HL-60/S4 (cell line): ENCODE measurements around the gene TMTC1.

Experiments used
- in situ Hi-C: fragments of 300-500 bp; cut with MboI; formaldehyde crosslinking; loops from 2 replicates; pipeline ENCODE4 v1.14.3; 2022; ENCODE audit warnings: low sequenced_read_pairs

Gene TMTC1

DNA sequence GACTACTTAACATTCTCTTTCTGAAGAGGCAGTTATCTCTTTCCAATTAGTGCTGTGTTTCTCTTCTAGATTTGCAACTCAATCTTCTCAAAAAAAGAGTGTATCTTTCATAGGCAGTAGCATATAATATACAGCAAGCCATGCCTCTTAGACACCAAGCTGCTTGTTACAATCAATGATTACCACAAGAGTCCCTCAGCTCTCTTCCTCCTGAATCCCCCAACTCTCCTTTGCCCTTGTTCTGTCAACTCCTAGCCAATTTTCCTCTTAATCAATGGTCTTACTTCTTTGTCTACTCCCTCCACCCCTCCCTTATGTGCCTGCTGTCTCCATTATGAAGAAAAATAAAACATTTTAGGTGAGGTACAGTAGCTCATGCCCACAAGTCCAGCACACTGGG, 2.6 kb downstream of the TMTC1 start:
- in situ Hi-C loops, result no loop called here

DNA sequence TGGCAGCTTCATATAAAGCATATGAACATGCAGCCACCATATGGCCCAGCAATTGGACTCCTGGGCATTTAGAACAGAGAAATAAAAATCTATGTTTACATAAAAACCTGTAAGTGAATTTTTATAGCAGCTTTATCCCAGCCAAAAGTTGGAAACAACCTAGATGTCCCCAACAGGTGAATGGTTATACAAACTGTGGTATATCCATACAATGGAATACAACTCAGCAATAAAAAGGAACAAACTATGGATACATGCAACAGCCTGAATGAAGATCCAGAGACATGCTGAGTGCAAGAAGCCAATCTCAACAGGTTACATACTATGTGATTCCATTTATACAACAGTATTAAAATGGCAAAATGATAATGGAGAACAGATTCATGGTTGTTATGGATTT, 3.7 kb downstream of the TMTC1 start:
- in situ Hi-C loops, result no loop called here

DNA sequence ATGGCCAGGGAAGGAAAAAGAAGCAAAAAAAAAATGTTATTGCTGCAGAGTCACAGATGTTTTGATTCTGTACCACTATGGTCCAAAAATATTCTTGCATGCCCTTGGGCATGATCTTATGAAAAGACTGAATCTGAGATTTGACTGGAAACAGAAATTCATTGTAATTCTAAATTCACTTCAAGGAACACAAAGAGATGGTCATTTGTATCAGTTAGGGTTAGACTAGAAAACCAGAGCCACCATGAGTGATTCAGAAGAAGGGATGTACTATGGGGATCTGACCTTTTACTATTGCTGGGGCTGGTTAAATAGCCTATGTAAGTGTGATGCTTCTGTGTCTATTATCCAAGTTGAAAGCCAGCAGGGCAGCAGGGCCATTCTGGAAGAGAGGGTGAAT, 5.2 kb downstream of the TMTC1 start:
- in situ Hi-C loops, result no loop called here

DNA sequence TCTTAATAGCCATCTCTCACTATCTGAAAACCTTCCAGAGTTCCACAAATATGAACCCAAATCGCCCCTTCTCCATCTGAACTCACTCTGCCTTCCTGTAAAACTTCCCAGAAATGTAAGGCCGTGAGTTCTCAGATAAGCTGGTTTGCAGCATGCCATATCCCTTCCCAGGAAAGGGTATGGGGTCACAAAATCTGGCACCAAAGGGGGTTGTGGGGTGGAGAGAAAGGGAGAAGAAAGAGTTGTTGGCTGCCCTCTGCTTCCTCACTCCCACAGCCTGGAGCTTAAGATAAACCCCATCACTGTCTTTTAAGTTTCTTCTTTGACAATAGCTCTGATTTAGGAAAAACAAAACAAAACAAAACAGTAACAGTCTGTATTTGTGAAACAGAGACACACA, 10.7 kb downstream of the TMTC1 start:
- in situ Hi-C loops, result no loop called here

DNA sequence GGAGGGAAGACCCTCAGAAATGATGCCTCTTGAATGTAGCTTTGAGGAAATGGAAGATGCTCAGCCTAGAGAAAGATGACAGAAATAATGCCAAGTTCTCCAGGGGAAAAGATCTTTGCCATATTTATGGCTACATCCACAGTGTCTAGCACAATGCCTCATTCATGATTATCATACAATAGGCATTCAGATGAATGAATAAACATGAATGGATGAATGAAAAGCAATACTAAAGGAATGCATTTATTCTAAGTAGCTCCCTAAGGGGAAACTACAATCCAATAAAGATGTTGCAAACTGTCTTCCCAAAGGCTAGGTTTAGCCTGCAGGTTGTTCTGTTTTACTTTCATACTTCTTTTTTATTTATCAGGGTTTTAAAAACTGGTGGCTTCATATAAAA, 12.0 kb downstream of the TMTC1 start:
- in situ Hi-C loops, result no loop called here

DNA sequence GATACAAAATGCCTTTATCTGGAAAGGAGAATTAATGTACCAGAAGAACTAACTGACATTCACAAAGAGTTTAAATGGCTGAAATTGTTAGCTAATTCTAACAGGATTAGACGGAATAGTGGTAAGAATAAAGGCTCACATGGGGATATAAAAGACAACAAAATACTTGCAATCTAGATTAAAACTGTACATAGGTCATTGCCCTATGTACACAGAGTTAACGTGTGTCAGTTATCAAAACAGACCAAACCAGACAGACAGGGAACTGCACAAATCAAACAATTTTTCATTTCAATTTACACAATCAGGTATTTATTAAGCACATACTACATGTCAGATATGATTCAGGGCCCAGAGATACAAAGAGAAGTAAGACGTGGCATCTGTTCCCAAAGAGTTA, 12.6 kb downstream of the TMTC1 start:
- in situ Hi-C loops, result no loop called here

DNA sequence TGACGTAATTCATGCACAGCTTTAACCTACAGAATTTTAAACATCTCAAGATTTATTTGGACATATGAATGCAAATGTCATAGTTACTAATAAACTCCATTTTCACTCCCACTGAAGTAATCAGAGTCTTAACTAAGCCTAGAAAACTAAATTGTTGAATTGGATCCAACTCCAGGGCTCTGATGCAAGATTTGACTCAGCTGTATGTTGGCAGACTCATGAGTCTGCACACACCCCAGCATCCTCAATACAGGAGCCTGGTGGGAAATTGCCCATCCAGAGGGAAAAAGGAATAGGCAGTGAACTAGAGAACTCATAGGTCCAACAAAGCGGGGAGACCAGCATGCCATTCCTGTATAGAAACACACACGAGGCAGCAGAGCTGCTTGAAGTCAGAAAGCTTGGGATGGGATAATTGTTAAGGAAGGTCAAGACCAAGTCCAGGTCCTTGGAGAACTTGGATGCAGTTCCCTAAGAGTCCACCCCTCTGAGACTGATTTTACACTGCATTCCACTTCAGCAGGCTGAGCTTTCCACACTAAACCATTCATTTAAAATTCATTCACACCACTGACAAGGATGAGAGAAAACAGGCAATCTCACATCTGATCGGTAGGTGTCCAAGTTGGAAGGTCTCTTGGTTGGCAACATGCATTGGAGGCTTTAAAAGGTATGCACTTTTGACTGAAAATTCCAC, 14.4 kb downstream of the TMTC1 start:
- in situ Hi-C loops, result no loop called here

DNA sequence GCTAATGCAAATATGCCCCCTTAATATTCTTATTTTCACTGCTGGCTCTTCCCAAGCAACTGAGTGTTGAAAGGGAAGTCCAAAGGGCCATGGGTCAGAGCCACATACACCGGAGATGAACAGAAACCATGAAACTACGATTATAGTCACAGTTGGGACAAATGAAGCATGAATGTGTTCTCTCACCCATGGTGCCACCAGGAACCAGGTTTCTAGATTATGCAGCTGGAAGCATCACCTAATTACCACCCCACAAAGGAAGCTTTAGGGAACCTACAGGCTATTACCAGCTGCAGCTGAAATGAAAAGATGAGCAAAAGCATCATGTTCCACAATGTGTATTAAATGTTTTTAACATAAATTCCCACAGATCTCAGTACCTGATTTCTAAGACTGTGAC, 15.4 kb downstream of the TMTC1 start:
- in situ Hi-C loops, result no loop called here

DNA sequence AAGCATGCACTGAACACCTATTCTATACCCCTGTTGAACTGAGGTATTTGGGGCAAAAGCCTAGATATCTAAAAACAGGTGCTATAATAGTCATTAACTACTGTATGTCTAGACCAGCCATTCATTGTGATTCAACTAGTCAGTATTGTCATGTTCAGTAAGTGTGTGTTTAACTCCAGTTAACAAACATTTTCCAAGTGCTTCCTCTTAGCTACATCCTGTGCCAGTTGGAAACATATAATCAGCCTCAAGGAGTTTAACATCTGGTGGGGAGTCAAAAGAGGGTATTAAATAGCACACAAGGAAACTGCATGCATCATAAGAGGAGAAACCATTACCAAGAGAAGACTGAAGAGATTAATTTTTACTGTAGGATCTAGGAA, 20.4 kb downstream of the TMTC1 start:
- in situ Hi-C loops, result no loop called here

DNA sequence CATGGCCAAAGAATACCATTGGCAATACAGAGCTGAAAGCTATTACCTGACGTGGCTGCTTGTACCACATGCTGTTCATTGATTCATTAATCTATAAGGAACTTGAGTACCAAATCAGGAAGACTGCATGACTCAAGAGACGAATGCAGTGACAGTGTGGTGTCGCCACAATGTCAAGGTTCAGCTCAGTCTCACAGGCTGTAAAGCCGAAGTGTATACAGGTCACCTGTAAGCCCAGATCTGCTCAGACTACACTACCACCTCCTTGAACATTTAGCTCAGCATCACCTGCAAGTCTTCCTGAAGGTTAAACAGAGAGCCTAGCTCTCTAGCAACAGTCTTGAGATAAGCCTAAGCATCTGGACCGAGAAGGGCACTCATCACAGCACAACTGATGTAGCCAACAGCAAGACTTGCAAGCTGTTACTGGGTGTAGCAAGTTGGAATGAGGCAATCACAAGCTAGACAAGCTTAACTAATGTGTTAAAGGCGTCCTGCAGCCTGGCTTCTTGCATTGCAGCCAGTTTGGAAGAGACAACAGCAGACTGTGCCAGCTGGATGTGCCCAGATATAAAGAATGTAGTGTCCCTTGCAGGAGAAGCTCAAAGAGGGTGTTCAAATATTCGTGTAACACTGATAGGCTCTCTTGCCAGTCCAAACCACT, 21.0 kb downstream of the TMTC1 start:
- in situ Hi-C loops, result no loop called here

DNA sequence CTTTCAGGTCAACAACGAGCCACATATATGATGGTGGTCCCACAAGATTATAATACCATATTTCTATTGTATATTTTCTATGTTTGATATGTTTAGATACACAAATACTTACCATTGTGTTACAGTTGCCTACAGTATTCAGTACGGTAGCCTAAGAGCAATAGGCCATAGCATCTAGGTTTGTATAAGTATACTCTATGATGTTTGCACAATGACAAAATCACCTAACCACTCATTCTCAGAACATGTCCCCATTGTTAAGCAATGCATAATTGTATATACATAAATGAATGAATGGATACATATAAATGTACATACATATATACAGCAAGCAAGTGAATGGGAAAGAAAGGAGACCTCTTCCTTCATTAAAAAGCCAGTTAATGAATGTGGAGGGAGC, 23.8 kb downstream of the TMTC1 start:
- in situ Hi-C loops, result no loop called here

DNA sequence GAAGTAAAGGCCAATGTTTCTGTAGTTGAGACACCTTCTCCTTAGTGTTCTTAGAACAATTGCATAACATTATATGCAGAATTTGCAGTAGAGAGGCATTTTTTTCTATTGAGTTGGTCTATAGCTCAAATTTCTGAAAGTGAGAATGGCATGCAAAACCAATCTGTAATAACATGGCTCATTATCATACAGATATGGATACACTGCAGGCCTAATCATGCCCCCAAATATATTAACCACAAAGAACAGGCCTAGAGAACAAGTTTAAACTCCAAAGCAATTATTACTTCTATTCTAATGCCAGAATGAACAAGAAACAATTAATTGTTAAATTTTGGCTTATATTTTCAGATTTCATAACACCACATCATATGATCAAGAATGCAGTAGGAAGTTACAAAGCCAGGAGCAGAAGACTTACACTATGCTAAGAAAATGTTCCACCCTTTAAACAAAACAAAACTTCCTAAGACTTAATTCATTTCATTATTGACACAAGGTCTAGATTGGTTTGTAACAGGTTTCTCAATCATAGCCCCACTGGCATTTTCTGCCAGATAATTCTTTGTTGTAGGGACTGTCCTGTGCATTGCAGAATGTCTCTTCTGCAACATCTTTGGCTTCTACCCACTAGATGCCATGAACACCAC, 26.9 kb downstream of the TMTC1 start:
- in situ Hi-C loops, result no loop called here

DNA sequence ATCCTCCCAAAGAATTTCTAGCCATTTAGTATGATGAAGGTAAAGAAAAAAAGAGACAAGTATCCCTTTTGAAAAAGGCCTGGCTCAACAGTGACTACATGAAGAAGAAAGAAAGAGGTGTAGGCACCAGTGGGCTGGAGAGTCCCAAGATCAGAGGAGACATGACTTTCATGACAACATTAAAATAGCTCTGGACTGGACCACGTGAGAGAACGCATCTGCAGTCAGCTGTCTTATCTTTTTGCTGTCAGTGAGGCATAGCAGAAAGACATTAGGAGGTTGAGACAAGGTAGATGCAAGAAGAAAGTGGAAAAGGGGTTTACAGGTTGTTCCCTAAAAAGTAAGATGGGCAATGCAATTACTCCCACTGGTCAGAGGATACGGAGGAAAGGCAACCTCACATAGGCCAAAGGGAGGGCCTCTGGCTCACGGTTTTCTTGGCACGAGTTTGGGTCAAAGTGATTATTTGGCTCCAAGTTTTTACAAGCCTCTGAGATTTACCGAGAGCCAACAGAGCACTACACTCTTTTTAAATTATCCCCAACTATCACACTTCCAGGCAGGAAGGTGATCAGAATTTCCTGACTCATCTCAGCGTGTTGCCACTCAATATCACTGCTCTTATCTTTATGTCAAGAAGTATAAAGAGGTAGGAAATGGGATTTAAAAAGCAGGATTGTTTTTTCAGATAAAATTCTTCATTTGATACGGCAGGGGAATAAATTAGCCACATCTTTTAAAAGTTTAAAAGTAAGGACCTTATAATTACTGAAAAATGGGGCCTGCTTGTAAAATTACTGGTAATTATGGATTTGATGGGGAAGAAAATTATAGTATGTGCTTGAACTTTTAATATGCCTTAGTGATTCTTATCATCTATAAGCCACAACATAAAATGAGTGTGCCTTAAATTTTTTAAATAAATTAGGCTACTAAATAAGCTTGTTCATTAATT, 29.2 kb downstream of the TMTC1 start:
- in situ Hi-C loops, result no loop called here

DNA sequence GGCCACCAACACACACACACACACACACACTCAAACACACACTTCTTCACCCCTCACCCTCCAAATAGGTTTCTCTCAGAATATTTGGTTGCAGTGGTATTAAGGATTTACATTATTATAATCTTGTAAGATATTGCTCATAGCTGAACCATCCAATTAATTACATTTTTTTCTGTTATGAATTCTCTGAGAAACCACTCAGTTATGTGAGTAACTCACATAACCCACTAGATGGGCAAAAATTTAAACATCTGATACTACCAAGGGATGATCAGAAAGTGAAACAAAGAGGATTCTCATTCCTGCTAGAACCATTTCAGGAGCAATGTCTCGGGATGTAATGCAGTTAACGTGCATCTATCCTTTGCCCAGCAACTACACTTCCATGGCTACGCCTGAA, 31.6 kb downstream of the TMTC1 start:
- in situ Hi-C loops, result no loop called here

DNA sequence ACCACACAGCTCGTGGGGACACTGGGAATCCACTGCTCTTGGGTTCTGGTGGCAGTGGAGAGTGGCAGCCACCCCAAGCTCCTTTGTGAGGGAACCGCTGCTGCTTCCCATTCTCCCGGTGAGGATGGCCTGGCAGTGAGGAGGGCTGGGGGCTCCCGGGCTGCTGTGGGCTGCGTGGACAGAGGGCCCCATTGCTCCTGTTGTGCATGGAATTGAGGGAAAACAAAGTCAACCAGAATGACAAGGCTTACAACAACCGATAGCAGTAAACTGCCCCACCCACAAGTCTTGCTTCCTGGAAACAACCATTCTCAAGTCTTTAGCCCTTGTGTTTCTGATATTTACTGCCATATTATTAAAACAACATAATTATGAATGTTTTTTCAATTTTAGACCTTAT, 32.1 kb downstream of the TMTC1 start:
- in situ Hi-C loops, result no loop called here

DNA sequence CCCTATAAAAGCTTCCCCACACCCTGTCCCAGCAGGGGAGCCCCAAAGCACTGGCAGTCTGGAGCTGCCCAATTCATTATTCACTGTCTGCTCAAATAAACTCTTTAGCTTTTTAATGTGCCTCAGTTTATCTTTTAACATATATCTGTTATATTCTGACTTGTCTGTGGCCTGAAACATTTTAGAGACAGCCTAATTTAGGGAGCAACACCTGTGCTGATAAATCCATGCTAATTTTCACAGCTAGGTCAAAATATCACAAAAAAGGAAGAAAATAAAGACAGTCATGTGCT, 32.9 kb downstream of the TMTC1 start:
- in situ Hi-C loops, result no loop called here

DNA sequence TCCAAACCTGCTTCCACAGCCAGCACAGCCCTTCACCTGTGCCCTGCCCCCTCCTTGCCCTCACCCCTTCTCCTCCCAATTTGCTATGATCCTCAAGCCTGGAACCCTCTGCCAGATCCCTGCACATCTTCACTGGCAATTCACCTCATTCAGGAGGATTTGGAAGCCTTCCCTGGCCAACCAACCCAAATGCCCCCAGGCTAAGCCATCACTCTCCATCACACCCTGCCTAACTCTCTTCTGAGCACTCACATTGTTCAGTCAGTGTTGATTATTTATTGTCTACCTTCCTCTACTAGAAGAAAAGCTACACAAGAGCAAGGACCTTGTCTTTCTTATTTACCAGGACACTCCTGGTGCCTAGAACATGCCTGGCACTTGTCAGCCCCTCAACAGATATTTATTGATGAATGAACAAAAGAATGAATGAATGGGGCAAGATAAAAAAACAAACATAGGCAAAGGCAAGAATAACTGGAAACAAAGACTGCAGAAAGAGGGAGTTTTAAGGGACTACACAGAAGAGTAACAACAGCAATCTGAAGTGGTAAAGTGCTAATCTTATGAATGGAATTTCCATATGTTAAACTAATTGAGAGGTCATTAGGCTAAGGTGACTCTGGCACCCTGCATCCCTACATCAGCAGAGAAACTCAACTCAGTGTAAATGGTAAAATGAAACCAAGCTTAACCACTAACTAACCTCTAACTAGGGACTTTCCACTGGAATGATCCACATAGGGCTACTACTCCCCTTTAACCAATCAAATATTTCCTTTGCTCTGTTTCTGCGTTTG, 33.4 kb downstream of the TMTC1 start:
- in situ Hi-C loops, result no loop called here

DNA sequence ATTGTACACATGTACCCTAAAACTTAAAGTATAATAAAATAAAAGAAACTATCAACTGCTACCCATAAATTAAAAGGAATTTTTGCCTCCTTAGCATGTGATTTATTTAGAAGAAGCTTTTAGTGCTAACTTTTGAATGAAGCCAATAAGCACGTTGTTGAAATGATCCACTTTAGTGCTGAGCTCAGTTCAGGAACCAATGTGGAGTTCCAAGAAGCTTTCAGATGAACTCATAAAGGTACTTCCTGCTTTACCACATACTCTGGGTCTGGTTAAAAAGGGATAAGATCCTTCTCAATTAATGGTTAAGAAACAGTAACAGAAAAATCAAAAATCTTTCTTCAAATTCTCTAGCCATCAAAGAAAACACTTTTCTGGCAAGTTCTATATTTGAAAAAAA, 39.4 kb downstream of the TMTC1 start:
- in situ Hi-C loops, result no loop called here

DNA sequence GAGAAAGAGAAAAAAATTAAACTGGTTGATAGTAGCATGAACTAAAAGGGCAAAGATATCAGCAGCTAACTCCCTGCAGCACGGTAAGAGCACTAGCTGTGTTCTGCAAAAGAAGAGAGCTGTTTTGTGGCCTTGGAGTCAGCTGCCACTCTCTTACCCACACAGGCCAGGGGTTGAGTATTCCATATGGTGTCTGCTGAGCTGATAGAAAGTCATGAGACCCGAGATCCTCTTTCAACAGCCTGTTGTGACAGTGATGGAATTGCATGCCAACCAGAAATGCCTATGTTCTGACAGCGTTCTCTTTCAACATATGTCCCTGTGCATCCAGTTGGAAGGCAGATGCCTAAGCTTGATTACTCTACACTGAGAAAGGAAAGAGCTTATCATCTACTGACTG, 39.9 kb downstream of the TMTC1 start:
- in situ Hi-C loops, result no loop called here

DNA sequence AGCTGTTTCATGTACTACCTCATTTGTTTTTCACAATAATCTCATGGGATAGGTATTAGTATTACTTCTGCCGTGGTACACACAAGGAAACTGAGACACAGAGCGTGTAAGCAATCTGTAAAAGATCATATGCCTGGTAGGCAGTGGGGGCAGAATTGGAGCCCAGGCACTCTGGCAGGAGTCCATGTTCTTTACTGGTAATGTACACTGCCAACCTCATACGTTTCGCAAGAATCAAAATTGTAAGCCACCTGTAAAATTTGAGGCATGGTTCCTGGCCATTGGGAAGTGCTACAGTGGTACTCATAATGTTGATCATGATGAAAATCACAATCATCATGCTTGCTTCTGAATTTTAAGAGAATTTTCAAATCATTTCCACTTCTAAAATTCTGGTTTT, 40.7 kb downstream of the TMTC1 start:
- in situ Hi-C loops, result no loop called here

DNA sequence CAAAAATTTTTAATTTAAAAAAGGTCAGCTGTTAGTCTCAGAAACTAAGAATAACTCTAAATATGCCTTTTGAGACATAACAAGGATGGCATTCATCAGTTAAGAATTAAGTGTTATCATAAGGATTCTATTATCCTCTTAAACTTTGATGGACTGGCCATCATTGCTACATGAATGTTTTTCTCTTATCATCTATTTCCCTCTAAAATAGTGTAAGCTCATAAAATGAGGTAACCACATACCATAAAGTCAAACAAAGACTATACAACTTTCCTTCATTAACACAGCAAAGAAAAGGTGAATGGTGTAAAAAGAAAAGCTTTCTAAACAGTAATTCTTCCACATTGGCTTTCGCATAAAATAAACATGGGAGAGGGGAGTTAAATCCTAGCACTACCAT, 41.1 kb downstream of the TMTC1 start:
- in situ Hi-C loops, result no loop called here
